Measurements from ENCODE around the gene QTRT2. TPM values are rescaled to one million over a fixed set of nuclear protein-coding genes. Genes with fewer than 3 reads are reported as not detected.

Gene QTRT2
- total RNA-seq, 1 donor from 2014 or later = 32.1 TPM

DNA sequence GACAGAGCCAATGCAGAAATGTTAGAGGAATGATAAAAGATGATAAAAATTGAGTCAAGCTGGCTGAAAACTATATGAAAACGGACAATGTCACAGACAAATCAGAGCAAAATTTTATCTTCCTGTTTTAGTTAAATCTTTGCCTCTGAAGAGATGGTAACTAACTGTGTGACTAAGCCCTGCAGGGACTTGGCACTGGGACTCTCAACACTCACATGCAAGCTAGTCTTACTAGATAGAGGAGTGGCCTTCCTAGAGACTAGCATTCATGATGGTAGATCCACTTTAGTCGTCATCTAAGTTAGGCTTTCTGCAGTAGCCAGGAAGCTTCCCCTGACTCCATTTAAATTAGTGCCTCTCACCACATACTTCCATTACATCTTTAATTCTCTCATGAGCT is 4.3 kb upstream of the QTRT2 start:
- Histone ChIP-seq H3K4me3 (no peak overlapping the region), H3K4me2 (no peak overlapping the region), H3K36me3 (no peaks in the 10 kb centered on the region), H2AFZ (replicated peaks) (no peak overlapping the region), H3K27me3 (no peaks in the 10 kb centered on the region), H3K9ac (no peak overlapping the region), H3K79me2 (ENCODE audit: low read depth) (peaks cover 6% of the 10 kb centered on the region), H4K20me1 (ENCODE audit: low read depth) (no peaks in the 10 kb centered on the region), H3K27ac (no peak overlapping the region), H3K9me3 (ENCODE audit: low read depth) (no peaks in the 10 kb centered on the region), H3K4me1 (peaks cover 3% of the 10 kb centered on the region), H3F3A (ENCODE audit: low read depth) (no peaks in the 10 kb centered on the region)
- Mint-ChIP-seq H3K36me3 (no peaks in the 10 kb centered on the region), H3K27ac (no peak overlapping the region), H3K4me1 (peaks cover 9% of the 10 kb centered on the region), H3K9me3 (no peaks in the 10 kb centered on the region), H3K4me3 (no peak overlapping the region), H3K27me3 (ENCODE audit: insufficient read depth, low read depth) (peaks cover 2% of the 10 kb centered on the region)
- TF ChIP-seq EZH2phosphoT487 (IDR thresholded peaks at IDR 0.05) = no peak
- no peak for TF ChIP-seq EZH2 (IDR thresholded peaks at IDR 0.05)
- TF ChIP-seq, protein P1, sequence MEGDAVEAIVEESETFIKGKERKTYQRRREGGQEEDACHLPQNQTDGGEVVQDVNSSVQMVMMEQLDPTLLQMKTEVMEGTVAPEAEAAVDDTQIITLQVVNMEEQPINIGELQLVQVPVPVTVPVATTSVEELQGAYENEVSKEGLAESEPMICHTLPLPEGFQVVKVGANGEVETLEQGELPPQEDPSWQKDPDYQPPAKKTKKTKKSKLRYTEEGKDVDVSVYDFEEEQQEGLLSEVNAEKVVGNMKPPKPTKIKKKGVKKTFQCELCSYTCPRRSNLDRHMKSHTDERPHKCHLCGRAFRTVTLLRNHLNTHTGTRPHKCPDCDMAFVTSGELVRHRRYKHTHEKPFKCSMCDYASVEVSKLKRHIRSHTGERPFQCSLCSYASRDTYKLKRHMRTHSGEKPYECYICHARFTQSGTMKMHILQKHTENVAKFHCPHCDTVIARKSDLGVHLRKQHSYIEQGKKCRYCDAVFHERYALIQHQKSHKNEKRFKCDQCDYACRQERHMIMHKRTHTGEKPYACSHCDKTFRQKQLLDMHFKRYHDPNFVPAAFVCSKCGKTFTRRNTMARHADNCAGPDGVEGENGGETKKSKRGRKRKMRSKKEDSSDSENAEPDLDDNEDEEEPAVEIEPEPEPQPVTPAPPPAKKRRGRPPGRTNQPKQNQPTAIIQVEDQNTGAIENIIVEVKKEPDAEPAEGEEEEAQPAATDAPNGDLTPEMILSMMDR (IDR thresholded peaks at IDR 0.05) = no peak
- no peak for DNase-seq (ENCODE audit: low spot score)

DNA sequence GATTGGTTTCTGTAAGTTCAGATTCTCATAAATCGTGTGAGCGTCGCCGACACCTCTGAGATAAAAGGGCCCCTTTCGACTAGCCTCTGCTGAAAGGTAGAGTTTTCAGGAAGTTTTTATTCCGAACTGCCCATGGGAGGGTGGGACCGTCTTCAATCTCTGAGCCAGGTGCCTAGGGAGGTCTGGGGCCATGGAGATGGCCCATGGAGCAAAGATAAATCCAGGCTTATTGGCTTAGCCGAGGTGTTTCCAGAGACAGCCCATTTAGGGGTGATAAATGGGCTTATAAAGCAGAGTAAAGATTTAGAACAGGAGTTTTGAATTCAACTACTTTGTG is 442 bp downstream of the QTRT2 start:
- Mint-ChIP-seq H3K4me3 (peak overlapping the region; percentile 97), H3K9me3 (no peaks in the 10 kb centered on the region), H3K36me3 (no peaks in the 10 kb centered on the region), H3K4me1 (peaks cover 20% of the 10 kb centered on the region), H3K27ac (peak overlapping the region; percentile 85), H3K27me3 (ENCODE audit: insufficient read depth, low read depth) (peaks cover 2% of the 10 kb centered on the region)
- H3K4me3 ChIP-seq = peak overlapping the region; percentile 90
- H3K36me3 ChIP-seq = no peaks in the 10 kb centered on the region
- TF ChIP-seq EZH2phosphoT487 (IDR thresholded peaks at IDR 0.05) = no peak
- no peaks in the 10 kb centered on the region for H3K9me3 ChIP-seq (ENCODE audit: low read depth)
- no peaks in the 10 kb centered on the region for H3F3A ChIP-seq (ENCODE audit: low read depth)
- H3K4me2 ChIP-seq = peak overlapping the region; percentile 94
- peak overlapping the region; percentile 73 for H3K9ac ChIP-seq
- no peak overlapping the region for H3K27ac ChIP-seq
- H4K20me1 ChIP-seq (ENCODE audit: low read depth) = peaks cover 11% of the 10 kb centered on the region
- H3K27me3 ChIP-seq = no peaks in the 10 kb centered on the region
- peak overlapping the region; percentile 95 for H2AFZ ChIP-seq (replicated peaks)
- H3K79me2 ChIP-seq (ENCODE audit: low read depth) = peaks cover 52% of the 10 kb centered on the region
- H3K4me1 ChIP-seq = peaks cover 12% of the 10 kb centered on the region
- no peak for DNase-seq (ENCODE audit: low spot score)

DNA sequence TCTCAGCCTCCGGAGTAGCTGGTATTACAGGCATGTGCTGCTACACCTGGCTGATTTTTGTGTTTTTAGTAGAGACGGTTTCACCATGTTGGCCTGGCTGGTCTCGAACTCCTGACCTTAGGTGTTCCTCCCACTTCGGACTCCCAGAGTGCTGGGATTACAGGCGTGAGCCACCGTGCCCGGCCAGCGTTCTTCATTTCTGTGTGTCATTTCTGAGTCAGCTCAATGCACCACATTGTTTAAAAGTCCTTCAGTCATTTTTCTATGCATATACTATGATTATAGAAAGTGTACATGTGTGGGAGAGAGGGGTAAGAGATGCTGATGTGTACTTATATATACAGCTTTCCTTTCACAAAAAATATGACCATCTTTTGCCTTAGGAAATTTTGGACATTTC is 2.1 kb downstream of the QTRT2 start:
- DNase-seq (ENCODE audit: low spot score) = no peak
- Histone ChIP-seq H3K4me1 (peaks cover 12% of the 10 kb centered on the region), H2AFZ (replicated peaks) (no peak overlapping the region), H3F3A (ENCODE audit: low read depth) (no peaks in the 10 kb centered on the region), H3K9me3 (ENCODE audit: low read depth) (no peaks in the 10 kb centered on the region), H3K27me3 (no peaks in the 10 kb centered on the region), H4K20me1 (ENCODE audit: low read depth) (peaks cover 20% of the 10 kb centered on the region), H3K36me3 (no peaks in the 10 kb centered on the region), H3K79me2 (ENCODE audit: low read depth) (peaks cover 68% of the 10 kb centered on the region), H3K4me2 (peak overlapping the region; percentile 94), H3K27ac (no peak overlapping the region), H3K4me3 (no peak overlapping the region), H3K9ac (no peak overlapping the region)
- no peak for TF ChIP-seq EZH2 (IDR thresholded peaks at IDR 0.05)
- TF ChIP-seq, protein P1 (IDR thresholded peaks at IDR 0.05) = no peak
- H3K27me3 Mint-ChIP-seq (ENCODE audit: insufficient read depth, low read depth) = peaks cover 2% of the 10 kb centered on the region
- no peaks in the 10 kb centered on the region for H3K9me3 Mint-ChIP-seq
- H3K27ac Mint-ChIP-seq = no peak overlapping the region
- peaks cover 20% of the 10 kb centered on the region for H3K4me1 Mint-ChIP-seq
- H3K4me3 Mint-ChIP-seq = peak overlapping the region; percentile 59
- no peaks in the 10 kb centered on the region for H3K36me3 Mint-ChIP-seq

DNA sequence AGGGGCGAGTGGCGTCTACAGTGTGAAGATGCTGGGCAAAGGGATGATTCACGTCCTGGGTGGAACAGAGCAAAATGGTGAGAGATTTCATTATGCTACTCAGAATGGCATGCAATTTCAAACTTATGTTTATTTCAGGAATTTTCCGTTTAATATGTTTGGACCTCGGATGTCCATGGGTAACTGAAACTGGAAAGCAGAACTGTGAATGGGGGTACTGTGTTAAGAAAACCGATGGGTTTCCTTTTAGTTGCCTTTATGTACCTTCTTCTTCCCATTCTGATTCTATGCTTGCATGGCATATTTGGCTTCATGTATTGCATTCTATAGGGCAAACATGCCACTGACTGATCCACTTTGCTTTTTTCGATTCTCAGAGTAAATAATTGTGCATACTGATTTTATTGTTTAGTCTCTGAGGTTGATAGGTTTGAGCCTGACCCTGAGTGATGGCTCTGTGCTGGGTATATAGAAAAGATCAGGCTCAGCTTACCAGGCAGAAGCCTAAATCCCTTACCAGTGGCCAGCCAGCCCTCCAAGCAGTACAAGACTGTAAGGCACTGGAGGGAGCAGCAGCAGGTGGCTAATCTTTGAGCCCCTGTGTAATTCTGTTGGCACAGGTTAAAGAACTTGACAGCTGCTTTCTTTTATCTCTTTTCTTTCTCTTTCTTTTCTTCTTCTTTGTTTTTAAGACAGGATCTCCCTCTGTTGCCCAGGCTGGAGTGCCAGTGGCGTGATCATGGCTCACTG is 4.5 kb downstream of the QTRT2 start:
- Histone ChIP-seq H3F3A (ENCODE audit: low read depth) (no peaks in the 10 kb centered on the region), H3K36me3 (no peaks in the 10 kb centered on the region), H3K4me1 (peaks cover 10% of the 10 kb centered on the region), H3K4me3 (no peak overlapping the region), H3K9ac (no peak overlapping the region), H4K20me1 (ENCODE audit: low read depth) (peaks cover 20% of the 10 kb centered on the region), H3K79me2 (ENCODE audit: low read depth) (peaks cover 93% of the 10 kb centered on the region), H3K4me2 (no peak overlapping the region), H3K27me3 (no peaks in the 10 kb centered on the region), H2AFZ (replicated peaks) (no peak overlapping the region), H3K9me3 (ENCODE audit: low read depth) (no peaks in the 10 kb centered on the region), H3K27ac (no peak overlapping the region)
- TF ChIP-seq, protein P1 (IDR thresholded peaks at IDR 0.05) = no peak
- no peak for TF ChIP-seq EZH2phosphoT487 (IDR thresholded peaks at IDR 0.05)
- TF ChIP-seq EZH2 (IDR thresholded peaks at IDR 0.05) = no peak
- Mint-ChIP-seq H3K27ac (no peak overlapping the region), H3K4me1 (peaks cover 15% of the 10 kb centered on the region), H3K4me3 (no peak overlapping the region), H3K36me3 (no peaks in the 10 kb centered on the region), H3K9me3 (no peaks in the 10 kb centered on the region), H3K27me3 (ENCODE audit: insufficient read depth, low read depth) (peaks cover 2% of the 10 kb centered on the region)
- no peak for DNase-seq (ENCODE audit: low spot score)
